ENCODE measurements around the gene CSPG4.

- no peak for TF ChIP-seq CTCF (IDR thresholded peaks at IDR 0.05)
- TF ChIP-seq EZH2 (IDR thresholded peaks at IDR 0.05) = no peak
- no peak for TF ChIP-seq EZH2phosphoT487 (IDR thresholded peaks at IDR 0.05)
Observed at GRCh38 chr15:75725006-75725718, 12.5 kb upstream of the CSPG4 start.
